Heart left ventricle (tissue), 13 donors: ENCODE data around the gene RHBDF1.

Experiments
- CTCF ChIP-seq, 12 donors: fragments of 200-600 bp; sonication (generic) in 4 of 12; IDR thresholded peaks; one replicate each; pipeline versions ENCODE4 v1.5.0 to v1.8.0; 2018 to 2022; ENCODE audit warnings: antibody characterized with exemption in 12 of 12, mild to moderate bottlenecking in 5 of 12
- POLR2A ChIP-seq, 2 donors: fragments of 450-650 bp; IDR thresholded peaks; one replicate each; pipeline ENCODE4 v1.6.1; 2017; ENCODE audit warnings: antibody characterized with exemption in 2 of 2, mild to moderate bottlenecking in 2 of 2, moderate library complexity in 2 of 2
- donor health status: ischemic (EF 13 %, LVEDD 7.1; RV severe dilation, severe dysfunction).
- donor health status: DM: no; HTN: yes; CAD: no.
- donor health status: DM: no; HTN: no; CAD: no.
- donor health status: ischemic (EF 25% LVEDD 6.9; RV normal size, moderate dysfunction).
- donor health status: ischemic (EF 25% LVEDD 5.7; RV mildly dilated, moderate dysfunction).
- donor health status: ischemic (EF 35%, LVEDD 5.7; RV mildly dilated, moderate dysfunction).
- donor health status: nonischemic (EF 11% LVEDD 7.7; RV severe dilation, severe dysfunction).
- donor health status: DM: yes; HTN: yes; CAD: no.
- donor health status: PGD.
- donor health status: ischemic (EF 29% LVEDD 5.4; RV normal size, mild dysfunction).
- donor health status: nonischemic (EF 23%, LVEDD 6.1; RV moderate dilation, normal function).

GRCh38 chr16:104928-105327, 32.5 kb upstream of the RHBDF1 start:
- TF ChIP-seq CTCF (IDR thresholded peaks at IDR 0.05) (no peak), POLR2A (IDR thresholded peaks at IDR 0.05) (no peak)
